H1 (cell line): Measurements from ENCODE around the gene SYT14. TPM values are rescaled to one million over a fixed set of nuclear protein-coding genes. Genes with fewer than 3 reads are reported as not detected.

Source experiments
- ATF3 ChIP-seq: IDR thresholded peaks from 2 replicates; pipeline ENCODE4 v1.6.1; 2011; ENCODE audit warnings: low read depth, mild to moderate bottlenecking, low read length; ENCODE audit not compliant: insufficient read depth
- CHD2 ChIP-seq: IDR thresholded peaks from 2 replicates; pipeline ENCODE4 v1.6.1; 2012; ENCODE audit warnings: low read length, improper control_type of control experiment
- CTBP2 ChIP-seq: IDR thresholded peaks from 2 replicates; pipeline ENCODE4 v1.7.0; 2011; ENCODE audit warnings: borderline replicate concordance, mild to moderate bottlenecking, moderate library complexity, mixed read lengths, low read length; ENCODE audit not compliant: insufficient read depth, insufficient read length
- TAF7 ChIP-seq: optimal IDR thresholded peaks from 2 replicates; pipeline ENCODE3; 2011; ENCODE audit warnings: low read depth, mild to moderate bottlenecking, inconsistent platforms, low read length, moderate library complexity, borderline replicate concordance
- polyA plus RNA-seq, 7 experiments: library from polyadenylated mRNA; depleted of rRNA in 3 of 7; stranded (reverse) in 5 of 7; unstranded in 2 of 7; fragments of >200 nt in 5 of 7; fragments of 200-250 nt in 2 of 7; gene quantifications; 1 replicate in 5 of 7; 2 replicates in 1 of 7; 4 replicates in 1 of 7; pipeline versions ENCODE4 v1.2.1 to v1.2.3, GENCODE V29; 2011 to 2013; ENCODE audit warnings: missing spikeins in 2 of 7, mixed read lengths in 2 of 7
- total RNA-seq: library from RNA; stranded (reverse); fragmentation: NEBNext Ultra II Directional; extraction: Animal tissue kit (Norgen Biotek cat#: 25700); gene quantifications from 2 replicates; pipeline ENCODE4 v1.2.1, GENCODE V29; 2021

Gene SYT14
- total and polyA plus RNA-seq, 2 of the 8 experiments (the other 6 are each of a cell fraction or from before 2014, with no cell fraction given), result 2.3 to 18.4 TPM

GRCh38 chr1:210085359-210085758, 147.3 kb downstream of the SYT14 start (continued):
- TF ChIP-seq TAF7 (no peak), CTBP2 (no peak), ATF3 (no peak), CHD2 (no peak)
